ENCODE measurements around the gene GBA2. TPM values are rescaled to one million over a fixed set of nuclear protein-coding genes. Genes with fewer than 3 reads are reported as not detected.
A peak's percentile ranks its signal among the peaks of the same experiment; 100 is the strongest.

GBA2 gene
- total RNA-seq, 1 donor from 2014 or later = 95.9 TPM

- Mint-ChIP-seq H3K36me3 (ENCODE audit: low read depth) (peaks cover 13% of the 10 kb centered on the region), H3K4me3 (no peak overlapping the region), H3K27ac (ENCODE audit: unreplicated experiment) (peak overlapping the region; percentile 87), H3K4me1 (no peaks in the 10 kb centered on the region), H3K27me3 (ENCODE audit: low read depth) (no peaks in the 10 kb centered on the region), H3K9me3 (no peaks in the 10 kb centered on the region)
- no peak for DNase-seq (ENCODE audit: low read depth, low spot score)
- TF ChIP-seq, protein P1, sequence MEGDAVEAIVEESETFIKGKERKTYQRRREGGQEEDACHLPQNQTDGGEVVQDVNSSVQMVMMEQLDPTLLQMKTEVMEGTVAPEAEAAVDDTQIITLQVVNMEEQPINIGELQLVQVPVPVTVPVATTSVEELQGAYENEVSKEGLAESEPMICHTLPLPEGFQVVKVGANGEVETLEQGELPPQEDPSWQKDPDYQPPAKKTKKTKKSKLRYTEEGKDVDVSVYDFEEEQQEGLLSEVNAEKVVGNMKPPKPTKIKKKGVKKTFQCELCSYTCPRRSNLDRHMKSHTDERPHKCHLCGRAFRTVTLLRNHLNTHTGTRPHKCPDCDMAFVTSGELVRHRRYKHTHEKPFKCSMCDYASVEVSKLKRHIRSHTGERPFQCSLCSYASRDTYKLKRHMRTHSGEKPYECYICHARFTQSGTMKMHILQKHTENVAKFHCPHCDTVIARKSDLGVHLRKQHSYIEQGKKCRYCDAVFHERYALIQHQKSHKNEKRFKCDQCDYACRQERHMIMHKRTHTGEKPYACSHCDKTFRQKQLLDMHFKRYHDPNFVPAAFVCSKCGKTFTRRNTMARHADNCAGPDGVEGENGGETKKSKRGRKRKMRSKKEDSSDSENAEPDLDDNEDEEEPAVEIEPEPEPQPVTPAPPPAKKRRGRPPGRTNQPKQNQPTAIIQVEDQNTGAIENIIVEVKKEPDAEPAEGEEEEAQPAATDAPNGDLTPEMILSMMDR (conservative IDR thresholded peaks at IDR 0.05) = no peak
These were observed 32.8 kb downstream of the GBA2 start for GRCh38 chr9:35716230-35716629.

GRCh38 chr9:35714579-35715252 lies 34.3 kb downstream of the GBA2 start:
- Mint-ChIP-seq H3K27me3 (ENCODE audit: low read depth) (no peaks in the 10 kb centered on the region), H3K4me1 (no peaks in the 10 kb centered on the region), H3K9me3 (no peaks in the 10 kb centered on the region), H3K27ac (ENCODE audit: unreplicated experiment) (no peak overlapping the region), H3K4me3 (no peak overlapping the region), H3K36me3 (ENCODE audit: low read depth) (peaks cover 20% of the 10 kb centered on the region)
- no peak for DNase-seq (ENCODE audit: low read depth, low spot score)
- TF ChIP-seq, protein P1 (conservative IDR thresholded peaks at IDR 0.05) = no peak

DNA sequence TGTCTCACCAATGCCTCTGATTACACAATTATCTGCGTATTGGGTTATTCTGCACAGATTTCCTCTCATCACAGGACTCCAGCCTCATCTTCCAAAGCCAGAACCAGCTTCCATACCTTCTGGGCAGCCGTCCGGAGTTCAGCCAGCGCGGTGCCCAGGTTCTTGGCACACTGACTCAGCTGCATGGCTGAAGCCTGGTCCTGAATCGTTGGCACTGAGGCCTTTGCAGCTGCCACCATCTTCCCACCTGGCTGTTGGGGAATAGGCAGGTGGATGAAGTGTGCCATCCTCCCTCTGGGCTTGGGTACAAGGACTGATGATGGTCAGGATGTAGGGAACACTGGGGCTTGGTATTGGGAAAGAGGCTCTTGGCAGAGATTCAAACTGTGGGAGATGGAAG lies 34.9 kb downstream of the GBA2 start:
- no peaks in the 10 kb centered on the region for H3K4me1 Mint-ChIP-seq
- DNase-seq (ENCODE audit: low read depth, low spot score) = no peak
- TF ChIP-seq, protein P1 (conservative IDR thresholded peaks at IDR 0.05) = no peak
- no peak overlapping the region for H3K27ac Mint-ChIP-seq (ENCODE audit: unreplicated experiment)
- no peaks in the 10 kb centered on the region for H3K27me3 Mint-ChIP-seq (ENCODE audit: low read depth)
- H3K36me3 Mint-ChIP-seq (ENCODE audit: low read depth) = peaks cover 20% of the 10 kb centered on the region
- H3K4me3 Mint-ChIP-seq = no peak overlapping the region
- H3K9me3 Mint-ChIP-seq = no peaks in the 10 kb centered on the region

GRCh38 chr9:35713578-35713977 lies 35.5 kb downstream of the GBA2 start:
- Mint-ChIP-seq H3K27me3 (ENCODE audit: low read depth) (no peaks in the 10 kb centered on the region), H3K27ac (ENCODE audit: unreplicated experiment) (no peak overlapping the region), H3K36me3 (ENCODE audit: low read depth) (peaks cover 22% of the 10 kb centered on the region), H3K4me3 (no peak overlapping the region), H3K9me3 (no peaks in the 10 kb centered on the region), H3K4me1 (no peaks in the 10 kb centered on the region)
- TF ChIP-seq, protein P1 (conservative IDR thresholded peaks at IDR 0.05) = no peak
- no peak for DNase-seq (ENCODE audit: low read depth, low spot score)

- H3K4me3 Mint-ChIP-seq = no peak overlapping the region
- H3K27ac Mint-ChIP-seq (ENCODE audit: unreplicated experiment) = no peak overlapping the region
- H3K27me3 Mint-ChIP-seq (ENCODE audit: low read depth) = no peaks in the 10 kb centered on the region
- TF ChIP-seq, protein P1 (conservative IDR thresholded peaks at IDR 0.05) = no peak
- H3K9me3 Mint-ChIP-seq = no peaks in the 10 kb centered on the region
- no peaks in the 10 kb centered on the region for H3K4me1 Mint-ChIP-seq
- H3K36me3 Mint-ChIP-seq (ENCODE audit: low read depth) = peaks cover 24% of the 10 kb centered on the region
- no peak for DNase-seq (ENCODE audit: low read depth, low spot score)
These were observed 36.1 kb downstream of the GBA2 start for GRCh38 chr9:35712762-35713400.
